Mesenchymal stem cell (in vitro differentiated cells and primary cell): Measurements from ENCODE around the gene CERS1.

Experiments used
- DNase-seq: peaks from one replicate; pipeline ENCODE4 v3.0.0-alpha.2; 2013
- H2AFZ ChIP-seq: one replicate; pipeline ENCODE4 v1.6.1; 2013; ENCODE audit warnings: low read depth, mild to moderate bottlenecking, control low read depth, inconsistent platforms, low read length, moderate library complexity
- H2AK5ac ChIP-seq: 2 replicates; pipeline ENCODE4 v1.6.1; 2013; ENCODE audit warnings: low read length, moderate library complexity, mild to moderate bottlenecking, inconsistent platforms; ENCODE audit not compliant: severe bottlenecking
- H2BK120ac ChIP-seq: one replicate; pipeline ENCODE4 v1.6.1; 2013; ENCODE audit warnings: low read depth, mild to moderate bottlenecking, inconsistent platforms, low read length, moderate library complexity
- H2BK12ac ChIP-seq, 2 experiments: one replicate each; pipeline ENCODE4 v1.6.1; 2013; ENCODE audit warnings: inconsistent platforms in 2 of 2, low read length in 2 of 2, mild to moderate bottlenecking in 2 of 2, moderate library complexity in 2 of 2, control low read depth in 1 of 2
- H2BK15ac ChIP-seq: one replicate; pipeline ENCODE4 v1.6.1; 2013; ENCODE audit warnings: mild to moderate bottlenecking, low read depth, inconsistent platforms; ENCODE audit not compliant: poor library complexity, severe bottlenecking
- H2BK5ac ChIP-seq: 2 replicates; pipeline ENCODE4 v1.6.1; 2013; ENCODE audit warnings: low read depth, mild to moderate bottlenecking, low read length, control low read depth, inconsistent platforms; ENCODE audit not compliant: poor library complexity, severe bottlenecking
- H3K14ac ChIP-seq, 2 experiments: one replicate each; pipeline ENCODE4 v1.6.1; 2013; ENCODE audit warnings: inconsistent platforms in 2 of 2, low read length in 2 of 2, control low read depth in 1 of 2, mild to moderate bottlenecking in 1 of 2, moderate library complexity in 1 of 2
- H3K18ac ChIP-seq, 2 experiments: one replicate each; pipeline ENCODE4 v1.6.1; 2013; ENCODE audit warnings: inconsistent platforms in 2 of 2, low read length in 2 of 2, control low read depth in 1 of 2, low read depth in 1 of 2, mild to moderate bottlenecking in 1 of 2
- H3K23ac ChIP-seq, 2 experiments: one replicate each; pipeline ENCODE4 v1.6.1; 2013; ENCODE audit warnings: inconsistent platforms in 2 of 2, low read length in 2 of 2, mild to moderate bottlenecking in 2 of 2, moderate library complexity in 2 of 2, control low read depth in 1 of 2
- H3K27ac ChIP-seq: 2 replicates; pipeline ENCODE4 v1.5.1; 2013; ENCODE audit warnings: mild to moderate bottlenecking, moderate library complexity, low read length, control low read depth, inconsistent platforms; ENCODE audit not compliant: poor library complexity, severe bottlenecking
- H3K27me3 ChIP-seq, 2 experiments: 2 replicates each; pipeline versions ENCODE4 v1.6.1 to v1.7.0; 2013; ENCODE audit warnings: low read length in 2 of 2, mild to moderate bottlenecking in 2 of 2, moderate library complexity in 2 of 2, control low read depth in 1 of 2, inconsistent platforms in 1 of 2; ENCODE audit not compliant: control insufficient read depth in 1 of 2, insufficient read depth in 1 of 2
- H3K36me3 ChIP-seq, 2 experiments: 2 replicates each; pipeline versions ENCODE4 v1.6.1 to v1.7.0; 2013; ENCODE audit warnings: low read length in 2 of 2, control low read depth in 1 of 2, inconsistent platforms in 1 of 2, low read depth in 1 of 2, mild to moderate bottlenecking in 1 of 2; ENCODE audit not compliant: insufficient read depth in 2 of 2, control insufficient read depth in 1 of 2
- H3K4ac ChIP-seq, 2 experiments: one replicate each; pipeline ENCODE4 v1.6.1; 2013; ENCODE audit warnings: inconsistent platforms in 2 of 2, low read length in 2 of 2, mild to moderate bottlenecking in 2 of 2, moderate library complexity in 2 of 2, control low read depth in 1 of 2, low read depth in 1 of 2
- H3K4me1 ChIP-seq: 2 replicates; pipeline ENCODE4 v1.6.1; 2013; ENCODE audit warnings: low read depth, low read length, control low read depth; ENCODE audit not compliant: control insufficient read depth, insufficient read depth
- H3K4me2 ChIP-seq: 2 replicates; pipeline ENCODE4 v1.6.1; 2013; ENCODE audit warnings: low read length, mild to moderate bottlenecking, inconsistent platforms; ENCODE audit not compliant: poor library complexity, severe bottlenecking
- H3K4me3 ChIP-seq, 2 experiments: 2 replicates each; pipeline versions ENCODE4 v1.5.1 to v1.7.0; 2013; ENCODE audit warnings: low read length in 2 of 2, mild to moderate bottlenecking in 2 of 2, control low read depth in 1 of 2, low read depth in 1 of 2; ENCODE audit not compliant: insufficient read depth in 1 of 2
- H3K79me1 ChIP-seq: replicated peaks from 2 replicates; pipeline ENCODE4 v1.6.1; 2013; ENCODE audit warnings: mild to moderate bottlenecking, control low read depth, low read length, inconsistent platforms; ENCODE audit not compliant: poor library complexity, severe bottlenecking
- H3K9ac ChIP-seq: 2 replicates; pipeline ENCODE4 v1.7.0; 2013; ENCODE audit warnings: mild to moderate bottlenecking, low read length, moderate library complexity
- H3K9me3 ChIP-seq: 2 replicates; pipeline ENCODE4 v1.7.0; 2013; ENCODE audit warnings: mild to moderate bottlenecking, low read length; ENCODE audit not compliant: control insufficient read depth
- H4K8ac ChIP-seq: one replicate; pipeline ENCODE4 v1.6.1; 2013; ENCODE audit warnings: inconsistent platforms, mild to moderate bottlenecking, low read length, moderate library complexity
- H4K91ac ChIP-seq: one replicate; pipeline ENCODE4 v1.6.1; 2013; ENCODE audit warnings: mild to moderate bottlenecking, low read length, inconsistent platforms
- WGBS: methylation state at CpG from one replicate; pipeline ENCODE4 v1.1.7; 2013; ENCODE audit warnings: mixed read lengths; 5-methylcytosine and 5-hydroxymethylcytosine counted together

CERS1 gene

GRCh38 chr19:18929311-18929710 lies 33.4 kb upstream of the CERS1 start:
- Histone ChIP-seq H2AK5ac (no peak overlapping the region), H3K27ac (no peak overlapping the region)

GRCh38 chr19:18928018-18928805 lies 32.3 kb upstream of the CERS1 start:
- no peak overlapping the region for H3K23ac ChIP-seq
- H3K18ac ChIP-seq: no peak overlapping the region
- H4K91ac ChIP-seq: no peak overlapping the region
- H3K9me3 ChIP-seq: no peaks in the 10 kb centered on the region
- H4K8ac ChIP-seq: no peak overlapping the region
- H2AFZ ChIP-seq: no peak overlapping the region
- H3K27me3 ChIP-seq: no peaks in the 10 kb centered on the region
- no peak overlapping the region for H2BK12ac ChIP-seq
- H2BK15ac ChIP-seq: no peak overlapping the region
- peaks cover 3% of the 10 kb centered on the region for H3K4me1 ChIP-seq
- H3K4me2 ChIP-seq: no peak overlapping the region
- 93% methylated on average over 26 of the region's 26 CpGs for WGBS
- H3K4me3 ChIP-seq: no peak overlapping the region
- no peak overlapping the region for H3K27ac ChIP-seq
- peaks cover 79 to 89% of the 10 kb centered on the region in 2 experiments for H3K36me3 ChIP-seq
- no peak overlapping the region for H3K4ac ChIP-seq
- H2BK120ac ChIP-seq: no peak overlapping the region
- no peak overlapping the region for H2AK5ac ChIP-seq
- H2BK5ac ChIP-seq: no peak overlapping the region
- H3K79me1 ChIP-seq: peaks cover 36% of the 10 kb centered on the region
- no peak overlapping the region for H3K14ac ChIP-seq
- no peak for DNase-seq
- H3K9ac ChIP-seq: no peak overlapping the region

More at GRCh38 chr19:18929311-18929710, 33.4 kb upstream of the CERS1 start:
- H2BK5ac ChIP-seq: no peak overlapping the region
- H2AFZ ChIP-seq: no peak overlapping the region
- no peak overlapping the region for H2BK12ac ChIP-seq
- no peak for DNase-seq
- no peak overlapping the region for H3K4me2 ChIP-seq
- H3K27me3 ChIP-seq: no peaks in the 10 kb centered on the region
- no peak overlapping the region for H3K14ac ChIP-seq
- peaks cover 80 to 93% of the 10 kb centered on the region in 2 experiments for H3K36me3 ChIP-seq
- no peak overlapping the region for H4K8ac ChIP-seq
- H3K79me1 ChIP-seq: peaks cover 38% of the 10 kb centered on the region
- H4K91ac ChIP-seq: no peak overlapping the region
- no peaks in the 10 kb centered on the region for H3K9me3 ChIP-seq
- H3K9ac ChIP-seq: no peak overlapping the region
- H2BK120ac ChIP-seq: no peak overlapping the region
- H3K4me1 ChIP-seq: peaks cover 3% of the 10 kb centered on the region
- H3K4me3 ChIP-seq: no peak overlapping the region
- no peak overlapping the region for H3K18ac ChIP-seq
- no peak overlapping the region for H2BK15ac ChIP-seq
- H3K23ac ChIP-seq: no peak overlapping the region
- no peak overlapping the region for H3K4ac ChIP-seq
- WGBS: 96% methylated on average over 25 of the region's 25 CpGs

- H3K4ac ChIP-seq: no peak overlapping the region
- no peak overlapping the region for H4K91ac ChIP-seq
- WGBS: 96% methylated on average over 15 of the region's 15 CpGs
- H3K36me3 ChIP-seq: peaks cover 80 to 82% of the 10 kb centered on the region in 2 experiments
- H2AK5ac ChIP-seq: no peak overlapping the region
- H4K8ac ChIP-seq: no peak overlapping the region
- H2BK5ac ChIP-seq: no peak overlapping the region
- H3K4me3 ChIP-seq: no peak overlapping the region
- H3K23ac ChIP-seq: no peak overlapping the region
- H2BK120ac ChIP-seq: no peak overlapping the region
- H2AFZ ChIP-seq: no peak overlapping the region
- no peaks in the 10 kb centered on the region for H3K9me3 ChIP-seq
- no peaks in the 10 kb centered on the region for H3K27me3 ChIP-seq
- H3K18ac ChIP-seq: no peak overlapping the region
- no peak overlapping the region for H3K9ac ChIP-seq
- H3K14ac ChIP-seq: no peak overlapping the region
- no peak overlapping the region for H3K4me2 ChIP-seq
- peaks cover 10% of the 10 kb centered on the region for H3K4me1 ChIP-seq
- DNase-seq: no peak
- no peak overlapping the region for H2BK15ac ChIP-seq
- peaks cover 39% of the 10 kb centered on the region for H3K79me1 ChIP-seq
- no peak overlapping the region for H3K27ac ChIP-seq
- no peak overlapping the region for H2BK12ac ChIP-seq
Measured at GRCh38 chr19:18924684-18925213, 28.8 kb upstream of the CERS1 start.

GRCh38 chr19:18922228-18922985 lies 26.4 kb upstream of the CERS1 start:
- H3K18ac ChIP-seq: no peak overlapping the region
- H3K4me1 ChIP-seq: peaks cover 15% of the 10 kb centered on the region
- no peak overlapping the region for H2AK5ac ChIP-seq
- H3K4ac ChIP-seq: no peak overlapping the region
- no peak overlapping the region for H3K9ac ChIP-seq
- DNase-seq: no peak
- 94% methylated on average over 29 of the region's 29 CpGs for WGBS
- no peak overlapping the region for H2BK5ac ChIP-seq
- H3K4me2 ChIP-seq: no peak overlapping the region
- no peak overlapping the region for H3K14ac ChIP-seq
- H3K79me1 ChIP-seq: peaks cover 30% of the 10 kb centered on the region
- H3K27me3 ChIP-seq: no peaks in the 10 kb centered on the region
- H4K8ac ChIP-seq: no peak overlapping the region
- no peak overlapping the region for H3K4me3 ChIP-seq
- no peaks in the 10 kb centered on the region for H3K9me3 ChIP-seq
- no peak overlapping the region for H2BK12ac ChIP-seq
- peaks cover 57 to 58% of the 10 kb centered on the region in 2 experiments for H3K36me3 ChIP-seq
- no peak overlapping the region for H2BK15ac ChIP-seq
- no peak overlapping the region for H2BK120ac ChIP-seq
- no peak overlapping the region for H3K23ac ChIP-seq
- no peak overlapping the region for H2AFZ ChIP-seq
- H3K27ac ChIP-seq: no peak overlapping the region
- H4K91ac ChIP-seq: no peak overlapping the region
